GM18867 (cell line): Measurements from ENCODE around the gene COPS2.
"Not testable (repeated sequence)": the region's sequence is repeated elsewhere in the genome, so short reads cannot be mapped to it uniquely, and the experiment has no call there.

Source experiments
- ATAC-seq: cut with Tn5 transposase; IDR thresholded peaks from one replicate; pipeline ENCODE4 v1.9.1; 2021; ENCODE audit warnings: mild to moderate bottlenecking, moderate library complexity; ENCODE audit not compliant: unreplicated experiment

The COPS2 gene

GRCh38 chr15:49110158-49110944 is 45.0 kb downstream of the COPS2 start:
- ATAC-seq = no peak

- ATAC-seq = no peak
Observed at GRCh38 chr15:49103002-49103401, 52.4 kb downstream of the COPS2 start.

GRCh38 chr15:49101536-49101935 is 53.9 kb downstream of the COPS2 start:
- no peak for ATAC-seq

GRCh38 chr15:49096090-49096750 is 59.2 kb downstream of the COPS2 start:
- no peak for ATAC-seq

- ATAC-seq = no peak
Observed at GRCh38 chr15:49094923-49095322, 60.5 kb downstream of the COPS2 start.

GRCh38 chr15:49093252-49094105 is 61.9 kb downstream of the COPS2 start:
- no peak for ATAC-seq

- no peak for ATAC-seq
Observed at GRCh38 chr15:49088996-49089395, 66.4 kb downstream of the COPS2 start.

GRCh38 chr15:49085696-49086459 is 69.5 kb downstream of the COPS2 start:
- ATAC-seq = no peak

- no peak for ATAC-seq
Observed at GRCh38 chr15:49084285-49084570, 71.2 kb downstream of the COPS2 start.

GRCh38 chr15:49083401-49084284 is 71.8 kb downstream of the COPS2 start:
- ATAC-seq = no peak

- ATAC-seq = no peak
Observed at GRCh38 chr15:49082960-49083359, 72.4 kb downstream of the COPS2 start.

- no peak for ATAC-seq
Observed at GRCh38 chr15:49079340-49080039, 75.9 kb downstream of the COPS2 start.

GRCh38 chr15:49075881-49076280 is 79.5 kb downstream of the COPS2 start:
- ATAC-seq = no peak

GRCh38 chr15:49074589-49075287 is 80.7 kb downstream of the COPS2 start:
- not testable (repeated sequence) for ATAC-seq
